NCI-H526 (cell line): ENCODE measurements around the gene TIGD1.

Source experiments
- DNase-seq, 2 experiments: peaks; one replicate each; lab custom pipeline; 2025; lab: John Stamatoyannopoulos, UW

Gene TIGD1

GRCh38 chr2:232501794-232502390 is 48.5 kb downstream of the TIGD1 start:
- DNase-seq: no peak

GRCh38 chr2:232501331-232501771 is 49.0 kb downstream of the TIGD1 start:
- peak in 1 of 2 experiments; percentile 28 for DNase-seq

- no peak for DNase-seq
Observed at GRCh38 chr2:232498452-232498851, 51.9 kb downstream of the TIGD1 start.
